H1 (cell line): ENCODE results near the gene IFNA1. TPM values are rescaled to one million over a fixed set of nuclear protein-coding genes. Genes with fewer than 3 reads are reported as not detected.

ENCODE experiments used
- BACH1 ChIP-seq: IDR thresholded peaks from 2 replicates; pipeline ENCODE4 v1.6.1; 2012; ENCODE audit warnings: low read length, improper control_type of control experiment
- BRCA1 ChIP-seq: IDR thresholded peaks from 2 replicates; pipeline ENCODE4 v1.6.1; 2012; ENCODE audit warnings: low read depth, low read length, improper control_type of control experiment
- CBX8 ChIP-seq: fragments of 300-800, 300-1000 bp; sonication (generic); IDR thresholded peaks from 2 replicates; pipeline ENCODE4 v1.7.1; 2016; ENCODE audit warnings: low read depth, low read length, borderline replicate concordance
- KDM4A ChIP-seq: IDR thresholded peaks from one replicate; pipeline ENCODE4 v1.7.1; 2012; ENCODE audit warnings: low read depth, mild to moderate bottlenecking, moderate library complexity, low read length, inconsistent platforms; ENCODE audit not compliant: severe bottlenecking
- KDM5A ChIP-seq: fragments of 200-600 bp; IDR thresholded peaks from 2 replicates; pipeline ENCODE4 v1.7.1; 2012; ENCODE audit warnings: mild to moderate bottlenecking, low read length, inconsistent platforms, mixed read lengths
- MAFK ChIP-seq: IDR thresholded peaks from 2 replicates; pipeline ENCODE4 v1.6.1; 2012; ENCODE audit warnings: low read depth, mild to moderate bottlenecking, improper control_type of control experiment, low read length
- RXRA ChIP-seq: IDR thresholded peaks from 2 replicates; pipeline ENCODE4 v1.6.1; 2011; ENCODE audit warnings: low read depth, mild to moderate bottlenecking, low read length, moderate library complexity; ENCODE audit not compliant: insufficient read depth
- TBP ChIP-seq: IDR thresholded peaks from 2 replicates; pipeline ENCODE4 v1.6.1; 2011; ENCODE audit warnings: low read depth, low read length, improper control_type of control experiment
- TCF12 ChIP-seq: IDR thresholded peaks from 2 replicates; pipeline ENCODE4 v1.6.1; 2011; ENCODE audit warnings: low read depth, mild to moderate bottlenecking, low read length
- polyA plus RNA-seq, 7 experiments: library from polyadenylated mRNA; depleted of rRNA in 3 of 7; stranded (reverse) in 5 of 7; unstranded in 2 of 7; fragments of >200 nt in 5 of 7; fragments of 200-250 nt in 2 of 7; gene quantifications; 1 replicate in 5 of 7; 2 replicates in 1 of 7; 4 replicates in 1 of 7; pipeline versions ENCODE4 v1.2.1 to v1.2.3, GENCODE V29; 2011 to 2013; ENCODE audit warnings: missing spikeins in 2 of 7, mixed read lengths in 2 of 7
- total RNA-seq: library from RNA; stranded (reverse); fragmentation: NEBNext Ultra II Directional; extraction: Animal tissue kit (Norgen Biotek cat#: 25700); gene quantifications from 2 replicates; pipeline ENCODE4 v1.2.1, GENCODE V29; 2021
- TF ChIP-seq, protein P1 (sequence below): fragments of 300-600 bp; sonication (generic); IDR thresholded peaks from 2 replicates; pipeline ENCODE4 v1.7.1; 2012; ENCODE audit warnings: low read length, moderate library complexity, mild to moderate bottlenecking, inconsistent platforms; ENCODE audit not compliant: insufficient replicate concordance
- TF ChIP-seq, protein P2 (sequence below): IDR thresholded peaks from 2 replicates; pipeline ENCODE4 v1.6.1; 2012; ENCODE audit warnings: low read length, inconsistent platforms

Gene IFNA1
- total and polyA plus RNA-seq, 2 of the 8 experiments (the other 6 are each of a cell fraction or from before 2014, with no cell fraction given), result not detected

DNA sequence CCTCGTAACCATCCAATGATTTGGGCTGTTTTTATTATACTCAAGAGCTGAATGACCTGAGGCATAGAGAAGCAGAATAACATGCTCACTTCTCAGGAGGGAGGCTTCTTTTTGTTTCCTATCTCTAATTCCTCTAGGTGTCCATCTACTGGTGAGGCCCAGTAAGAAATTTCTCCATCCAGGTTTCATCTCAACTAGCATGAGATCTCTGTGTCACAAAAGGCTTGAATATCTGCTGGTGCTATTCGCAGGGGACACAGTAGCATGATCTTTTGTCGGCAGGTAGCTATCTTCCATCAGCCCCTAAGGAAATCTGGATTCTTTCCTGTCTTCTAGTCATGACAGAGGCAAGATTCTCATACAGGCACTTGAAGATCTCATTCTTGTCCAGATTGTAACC lies 33.0 kb downstream of the IFNA1 start (continued):
- TF ChIP-seq, protein P1, sequence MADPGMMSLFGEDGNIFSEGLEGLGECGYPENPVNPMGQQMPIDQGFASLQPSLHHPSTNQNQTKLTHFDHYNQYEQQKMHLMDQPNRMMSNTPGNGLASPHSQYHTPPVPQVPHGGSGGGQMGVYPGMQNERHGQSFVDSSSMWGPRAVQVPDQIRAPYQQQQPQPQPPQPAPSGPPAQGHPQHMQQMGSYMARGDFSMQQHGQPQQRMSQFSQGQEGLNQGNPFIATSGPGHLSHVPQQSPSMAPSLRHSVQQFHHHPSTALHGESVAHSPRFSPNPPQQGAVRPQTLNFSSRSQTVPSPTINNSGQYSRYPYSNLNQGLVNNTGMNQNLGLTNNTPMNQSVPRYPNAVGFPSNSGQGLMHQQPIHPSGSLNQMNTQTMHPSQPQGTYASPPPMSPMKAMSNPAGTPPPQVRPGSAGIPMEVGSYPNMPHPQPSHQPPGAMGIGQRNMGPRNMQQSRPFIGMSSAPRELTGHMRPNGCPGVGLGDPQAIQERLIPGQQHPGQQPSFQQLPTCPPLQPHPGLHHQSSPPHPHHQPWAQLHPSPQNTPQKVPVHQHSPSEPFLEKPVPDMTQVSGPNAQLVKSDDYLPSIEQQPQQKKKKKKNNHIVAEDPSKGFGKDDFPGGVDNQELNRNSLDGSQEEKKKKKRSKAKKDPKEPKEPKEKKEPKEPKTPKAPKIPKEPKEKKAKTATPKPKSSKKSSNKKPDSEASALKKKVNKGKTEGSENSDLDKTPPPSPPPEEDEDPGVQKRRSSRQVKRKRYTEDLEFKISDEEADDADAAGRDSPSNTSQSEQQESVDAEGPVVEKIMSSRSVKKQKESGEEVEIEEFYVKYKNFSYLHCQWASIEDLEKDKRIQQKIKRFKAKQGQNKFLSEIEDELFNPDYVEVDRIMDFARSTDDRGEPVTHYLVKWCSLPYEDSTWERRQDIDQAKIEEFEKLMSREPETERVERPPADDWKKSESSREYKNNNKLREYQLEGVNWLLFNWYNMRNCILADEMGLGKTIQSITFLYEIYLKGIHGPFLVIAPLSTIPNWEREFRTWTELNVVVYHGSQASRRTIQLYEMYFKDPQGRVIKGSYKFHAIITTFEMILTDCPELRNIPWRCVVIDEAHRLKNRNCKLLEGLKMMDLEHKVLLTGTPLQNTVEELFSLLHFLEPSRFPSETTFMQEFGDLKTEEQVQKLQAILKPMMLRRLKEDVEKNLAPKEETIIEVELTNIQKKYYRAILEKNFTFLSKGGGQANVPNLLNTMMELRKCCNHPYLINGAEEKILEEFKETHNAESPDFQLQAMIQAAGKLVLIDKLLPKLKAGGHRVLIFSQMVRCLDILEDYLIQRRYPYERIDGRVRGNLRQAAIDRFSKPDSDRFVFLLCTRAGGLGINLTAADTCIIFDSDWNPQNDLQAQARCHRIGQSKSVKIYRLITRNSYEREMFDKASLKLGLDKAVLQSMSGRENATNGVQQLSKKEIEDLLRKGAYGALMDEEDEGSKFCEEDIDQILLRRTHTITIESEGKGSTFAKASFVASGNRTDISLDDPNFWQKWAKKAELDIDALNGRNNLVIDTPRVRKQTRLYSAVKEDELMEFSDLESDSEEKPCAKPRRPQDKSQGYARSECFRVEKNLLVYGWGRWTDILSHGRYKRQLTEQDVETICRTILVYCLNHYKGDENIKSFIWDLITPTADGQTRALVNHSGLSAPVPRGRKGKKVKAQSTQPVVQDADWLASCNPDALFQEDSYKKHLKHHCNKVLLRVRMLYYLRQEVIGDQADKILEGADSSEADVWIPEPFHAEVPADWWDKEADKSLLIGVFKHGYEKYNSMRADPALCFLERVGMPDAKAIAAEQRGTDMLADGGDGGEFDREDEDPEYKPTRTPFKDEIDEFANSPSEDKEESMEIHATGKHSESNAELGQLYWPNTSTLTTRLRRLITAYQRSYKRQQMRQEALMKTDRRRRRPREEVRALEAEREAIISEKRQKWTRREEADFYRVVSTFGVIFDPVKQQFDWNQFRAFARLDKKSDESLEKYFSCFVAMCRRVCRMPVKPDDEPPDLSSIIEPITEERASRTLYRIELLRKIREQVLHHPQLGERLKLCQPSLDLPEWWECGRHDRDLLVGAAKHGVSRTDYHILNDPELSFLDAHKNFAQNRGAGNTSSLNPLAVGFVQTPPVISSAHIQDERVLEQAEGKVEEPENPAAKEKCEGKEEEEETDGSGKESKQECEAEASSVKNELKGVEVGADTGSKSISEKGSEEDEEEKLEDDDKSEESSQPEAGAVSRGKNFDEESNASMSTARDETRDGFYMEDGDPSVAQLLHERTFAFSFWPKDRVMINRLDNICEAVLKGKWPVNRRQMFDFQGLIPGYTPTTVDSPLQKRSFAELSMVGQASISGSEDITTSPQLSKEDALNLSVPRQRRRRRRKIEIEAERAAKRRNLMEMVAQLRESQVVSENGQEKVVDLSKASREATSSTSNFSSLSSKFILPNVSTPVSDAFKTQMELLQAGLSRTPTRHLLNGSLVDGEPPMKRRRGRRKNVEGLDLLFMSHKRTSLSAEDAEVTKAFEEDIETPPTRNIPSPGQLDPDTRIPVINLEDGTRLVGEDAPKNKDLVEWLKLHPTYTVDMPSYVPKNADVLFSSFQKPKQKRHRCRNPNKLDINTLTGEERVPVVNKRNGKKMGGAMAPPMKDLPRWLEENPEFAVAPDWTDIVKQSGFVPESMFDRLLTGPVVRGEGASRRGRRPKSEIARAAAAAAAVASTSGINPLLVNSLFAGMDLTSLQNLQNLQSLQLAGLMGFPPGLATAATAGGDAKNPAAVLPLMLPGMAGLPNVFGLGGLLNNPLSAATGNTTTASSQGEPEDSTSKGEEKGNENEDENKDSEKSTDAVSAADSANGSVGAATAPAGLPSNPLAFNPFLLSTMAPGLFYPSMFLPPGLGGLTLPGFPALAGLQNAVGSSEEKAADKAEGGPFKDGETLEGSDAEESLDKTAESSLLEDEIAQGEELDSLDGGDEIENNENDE, result no peak
- TF ChIP-seq BRCA1 (no peak), BACH1 (no peak), TCF12 (no peak), TBP (no peak), KDM4A (no peak), RXRA (no peak), CBX8 (no peak), KDM5A (no peak), MAFK (no peak)
- TF ChIP-seq, protein P2, sequence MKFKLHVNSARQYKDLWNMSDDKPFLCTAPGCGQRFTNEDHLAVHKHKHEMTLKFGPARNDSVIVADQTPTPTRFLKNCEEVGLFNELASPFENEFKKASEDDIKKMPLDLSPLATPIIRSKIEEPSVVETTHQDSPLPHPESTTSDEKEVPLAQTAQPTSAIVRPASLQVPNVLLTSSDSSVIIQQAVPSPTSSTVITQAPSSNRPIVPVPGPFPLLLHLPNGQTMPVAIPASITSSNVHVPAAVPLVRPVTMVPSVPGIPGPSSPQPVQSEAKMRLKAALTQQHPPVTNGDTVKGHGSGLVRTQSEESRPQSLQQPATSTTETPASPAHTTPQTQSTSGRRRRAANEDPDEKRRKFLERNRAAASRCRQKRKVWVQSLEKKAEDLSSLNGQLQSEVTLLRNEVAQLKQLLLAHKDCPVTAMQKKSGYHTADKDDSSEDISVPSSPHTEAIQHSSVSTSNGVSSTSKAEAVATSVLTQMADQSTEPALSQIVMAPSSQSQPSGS, result no peak
